Activated naive CD4-positive, alpha-beta T cell treated with anti-CD3 and anti-CD28 coated beads for 36 hours (primary cell): ENCODE data around the gene GPER1. TPM values are rescaled to one million over a fixed set of nuclear protein-coding genes. Genes with fewer than 3 reads are reported as not detected.

Experiments used
- CTCF ChIA-PET: fragments of 350-600 bp; sonication (Branson Sonifier 250); formaldehyde crosslinking; loops from one replicate; lab custom pipeline; 2021; ENCODE audit warnings: antibody characterized with exemption; lab: Charles Lee
- DNase-seq: peaks from one replicate; pipeline ENCODE4 v3.0.0-alpha.2; 2020
- H3K27ac Mint-ChIP-seq: one replicate; pipeline ENCODE4 v1.8.0; 2021; ENCODE audit warnings: mild to moderate bottlenecking, mixed read lengths
- H3K27me3 Mint-ChIP-seq: one replicate; pipeline ENCODE4 v1.8.0; 2021; ENCODE audit warnings: low read depth, mixed read lengths
- H3K36me3 Mint-ChIP-seq: one replicate; pipeline ENCODE4 v1.8.0; 2021; ENCODE audit warnings: low read depth, mixed read lengths
- H3K4me1 Mint-ChIP-seq: one replicate; pipeline ENCODE4 v1.8.0; 2021; ENCODE audit warnings: low read depth, mixed read lengths
- H3K4me3 Mint-ChIP-seq: one replicate; pipeline ENCODE4 v1.8.0; 2021; ENCODE audit warnings: mild to moderate bottlenecking, moderate library complexity, mixed read lengths
- H3K9me3 Mint-ChIP-seq: one replicate; pipeline ENCODE4 v1.8.0; 2021; ENCODE audit warnings: mixed read lengths
- intact Hi-C: fragments of 100-400 bp; cut with micrococcal nuclease; formaldehyde crosslinking; loops from one replicate; pipeline ENCODE4 v1.15.1; 2023
- total RNA-seq, 2 experiments: library from RNA; stranded (reverse); gene quantifications; one replicate each; pipeline ENCODE4 v1.2.3, GENCODE V29; 2021

Gene GPER1
- total RNA-seq, 2 experiments from 2014 or later, result not detected

GRCh38 chr7:1074593-1075431 lies 13.1 kb upstream of the GPER1 start:
- H3K4me1 Mint-ChIP-seq, result no peaks in the 10 kb centered on the region
- no peaks in the 10 kb centered on the region for H3K9me3 Mint-ChIP-seq
- no peaks in the 10 kb centered on the region for H3K27me3 Mint-ChIP-seq
- DNase-seq, result no peak
- intact Hi-C loops, result no loop called here
- H3K27ac Mint-ChIP-seq, result no peak overlapping the region
- CTCF ChIA-PET, result interaction anchor here (0.9 to 1.1 kb wide), 2 partner anchors 8 to 82 kb away, joined by 4 to 5 read pairs; no protein-coding TSS in a partner anchor
- H3K36me3 Mint-ChIP-seq, result no peaks in the 10 kb centered on the region
- H3K4me3 Mint-ChIP-seq, result no peak overlapping the region

- no peaks in the 10 kb centered on the region for H3K36me3 Mint-ChIP-seq
- no peak for DNase-seq
- CTCF ChIA-PET, result interaction anchor here (0.7 to 1.1 kb wide), 2 partner anchors 10 to 62 kb away, joined by 3 to 5 read pairs; no protein-coding TSS in a partner anchor
- H3K27ac Mint-ChIP-seq, result no peak overlapping the region
- no peaks in the 10 kb centered on the region for H3K27me3 Mint-ChIP-seq
- H3K9me3 Mint-ChIP-seq, result no peaks in the 10 kb centered on the region
- H3K4me1 Mint-ChIP-seq, result no peaks in the 10 kb centered on the region
- intact Hi-C loops, result no loop called here
- no peak overlapping the region for H3K4me3 Mint-ChIP-seq
These were observed 11.5 kb upstream of the GPER1 start for GRCh38 chr7:1076184-1077072.

GRCh38 chr7:1078519-1078918 lies 9.4 kb upstream of the GPER1 start:
- Mint-ChIP-seq H3K36me3 (no peaks in the 10 kb centered on the region), H3K27ac (no peak overlapping the region), H3K9me3 (no peaks in the 10 kb centered on the region), H3K4me1 (no peaks in the 10 kb centered on the region), H3K27me3 (no peaks in the 10 kb centered on the region), H3K4me3 (no peak overlapping the region)
- intact Hi-C loops, result no loop called here
- no peak for DNase-seq
- CTCF ChIA-PET, result no interaction called here

- Mint-ChIP-seq H3K4me3 (no peak overlapping the region), H3K36me3 (no peaks in the 10 kb centered on the region), H3K4me1 (no peaks in the 10 kb centered on the region), H3K9me3 (no peaks in the 10 kb centered on the region), H3K27me3 (no peaks in the 10 kb centered on the region), H3K27ac (no peak overlapping the region)
- CTCF ChIA-PET, result no interaction called here
- DNase-seq, result no peak
- intact Hi-C loops, result no loop called here
These were observed 8.9 kb upstream of the GPER1 start for GRCh38 chr7:1078985-1079384.

GRCh38 chr7:1079546-1079945 lies 8.4 kb upstream of the GPER1 start:
- H3K36me3 Mint-ChIP-seq, result no peaks in the 10 kb centered on the region
- intact Hi-C loops, result no loop called here
- CTCF ChIA-PET, result no interaction called here

GRCh38 chr7:1080252-1080920 lies 7.5 kb upstream of the GPER1 start:
- Mint-ChIP-seq H3K4me3 (no peak overlapping the region), H3K9me3 (no peaks in the 10 kb centered on the region), H3K27ac (no peak overlapping the region), H3K27me3 (no peaks in the 10 kb centered on the region), H3K4me1 (no peaks in the 10 kb centered on the region), H3K36me3 (no peaks in the 10 kb centered on the region)
- CTCF ChIA-PET, result no interaction called here
- intact Hi-C loops, result no loop called here
- no peak for DNase-seq

More at GRCh38 chr7:1079546-1079945, 8.4 kb upstream of the GPER1 start:
- Mint-ChIP-seq H3K4me3 (no peak overlapping the region), H3K9me3 (no peaks in the 10 kb centered on the region), H3K27me3 (no peaks in the 10 kb centered on the region), H3K27ac (no peak overlapping the region), H3K4me1 (no peaks in the 10 kb centered on the region)
- no peak for DNase-seq

GRCh38 chr7:1080921-1081255 lies 7.0 kb upstream of the GPER1 start:
- intact Hi-C loops, result no loop called here
- Mint-ChIP-seq H3K36me3 (no peaks in the 10 kb centered on the region), H3K27me3 (no peaks in the 10 kb centered on the region), H3K4me3 (no peak overlapping the region), H3K4me1 (no peaks in the 10 kb centered on the region), H3K27ac (no peak overlapping the region), H3K9me3 (no peaks in the 10 kb centered on the region)
- DNase-seq, result no peak
- CTCF ChIA-PET, result no interaction called here

- H3K27me3 Mint-ChIP-seq, result no peaks in the 10 kb centered on the region
These were observed 6.6 kb upstream of the GPER1 start for GRCh38 chr7:1081336-1081735.

GRCh38 chr7:1081931-1082401 lies 5.9 kb upstream of the GPER1 start:
- Mint-ChIP-seq H3K27ac (no peak overlapping the region), H3K27me3 (no peaks in the 10 kb centered on the region), H3K4me3 (no peak overlapping the region), H3K4me1 (peaks cover 4% of the 10 kb centered on the region), H3K36me3 (no peaks in the 10 kb centered on the region), H3K9me3 (no peaks in the 10 kb centered on the region)
- no peak for DNase-seq
- intact Hi-C loops, result no loop called here
- CTCF ChIA-PET, result no interaction called here

More at GRCh38 chr7:1081336-1081735, 6.6 kb upstream of the GPER1 start:
- H3K4me1 Mint-ChIP-seq, result no peaks in the 10 kb centered on the region
- H3K27ac Mint-ChIP-seq, result no peak overlapping the region
- no peaks in the 10 kb centered on the region for H3K36me3 Mint-ChIP-seq
- no peak for DNase-seq
- intact Hi-C loops, result no loop called here
- CTCF ChIA-PET, result no interaction called here
- no peaks in the 10 kb centered on the region for H3K9me3 Mint-ChIP-seq
- H3K4me3 Mint-ChIP-seq, result no peak overlapping the region

GRCh38 chr7:1083729-1084657 lies 3.9 kb upstream of the GPER1 start:
- CTCF ChIA-PET, result interaction anchor here (0.6 kb wide), 1 partner anchor 147 kb away, joined by 4 read pairs; no protein-coding TSS in a partner anchor
- no peaks in the 10 kb centered on the region for H3K36me3 Mint-ChIP-seq
- no peak for DNase-seq
- H3K4me1 Mint-ChIP-seq, result peaks cover 12% of the 10 kb centered on the region
- intact Hi-C loops, result no loop called here
- H3K9me3 Mint-ChIP-seq, result no peaks in the 10 kb centered on the region
- H3K4me3 Mint-ChIP-seq, result no peak overlapping the region
- H3K27ac Mint-ChIP-seq, result no peak overlapping the region
- no peaks in the 10 kb centered on the region for H3K27me3 Mint-ChIP-seq

GRCh38 chr7:1085266-1085665 lies 2.6 kb upstream of the GPER1 start:
- intact Hi-C loops, result no loop called here
- CTCF ChIA-PET, result interaction anchor here (1.1 to 5.1 kb wide), 3 partner anchors 10 to 92 kb away, joined by 4 to 34 read pairs (median 12); no protein-coding TSS in a partner anchor
- Mint-ChIP-seq H3K27me3 (no peaks in the 10 kb centered on the region), H3K4me3 (no peak overlapping the region), H3K27ac (no peak overlapping the region), H3K9me3 (no peaks in the 10 kb centered on the region), H3K36me3 (no peaks in the 10 kb centered on the region), H3K4me1 (peaks cover 12% of the 10 kb centered on the region)
- DNase-seq, result no peak
